MCF 10A (cell line): Measurements from ENCODE around the gene SPOCK1. TPM values are rescaled to one million over a fixed set of nuclear protein-coding genes. Genes with fewer than 3 reads are reported as not detected.

Source experiments
- BruUV-seq: library from RNA; stranded (reverse); fragments of 400-500 nt; replicated peaks from 2 replicates; lab custom pipeline; 2021; lab: Mats Ljungman, UMichigan
- CTCF ChIA-PET: fragments of 300-600 bp; sonication (Branson Sonifier 250); formaldehyde crosslinking; extraction: SDS; loops from one replicate; lab custom pipeline; 2021; ENCODE audit warnings: antibody characterized with exemption, inconsistent platforms; lab: Yijun Ruan, JAX
- POLR2A ChIA-PET: fragments of 300-600, 350-650 bp; sonication (Branson Sonifier 250); formaldehyde crosslinking; extraction: SDS; loops from one replicate; lab custom pipeline; 2020; ENCODE audit warnings: antibody characterized with exemption, inconsistent platforms; lab: Yijun Ruan, JAX
- DNase-seq: peaks from one replicate; pipeline ENCODE4 v3.0.0-alpha.2; 2018; ENCODE audit not compliant: unreplicated experiment
- H3K27ac Mint-ChIP-seq: one replicate; pipeline ENCODE4 v1.8.0; 2022; ENCODE audit warnings: mild to moderate bottlenecking, low read depth, mixed read lengths; ENCODE audit not compliant: unreplicated experiment
- H3K27me3 Mint-ChIP-seq: one replicate; pipeline ENCODE4 v1.8.0; 2022; ENCODE audit warnings: mixed read lengths; ENCODE audit not compliant: insufficient read depth, unreplicated experiment
- H3K36me3 Mint-ChIP-seq: one replicate; pipeline ENCODE4 v1.8.0; 2022; ENCODE audit warnings: mild to moderate bottlenecking, moderate library complexity, mixed read lengths; ENCODE audit not compliant: insufficient read depth, unreplicated experiment
- H3K4me1 Mint-ChIP-seq: one replicate; pipeline ENCODE4 v1.8.0; 2022; ENCODE audit warnings: mixed read lengths; ENCODE audit not compliant: insufficient read depth, unreplicated experiment
- H3K4me3 Mint-ChIP-seq: one replicate; pipeline ENCODE4 v1.8.0; 2022; ENCODE audit warnings: mild to moderate bottlenecking, moderate library complexity, mixed read lengths; ENCODE audit not compliant: unreplicated experiment
- H3K9me3 Mint-ChIP-seq: one replicate; pipeline ENCODE4 v1.8.0; 2022; ENCODE audit warnings: mixed read lengths; ENCODE audit not compliant: unreplicated experiment
- CTCF ChIP-seq: fragments of 200-600 bp; IDR thresholded peaks from one replicate; pipeline ENCODE4 v1.8.0; 2022; ENCODE audit warnings: antibody characterized with exemption, mild to moderate bottlenecking; ENCODE audit not compliant: unreplicated experiment
- intact Hi-C: fragments of 100-400 bp; cut with micrococcal nuclease; formaldehyde crosslinking; loops from 2 replicates; pipeline ENCODE4 v1.14.1; 2022
- total RNA-seq: library from RNA; stranded (reverse); gene quantifications from 2 replicates; pipeline ENCODE4 v1.2.3, GENCODE V29; 2022

SPOCK1 gene
- total RNA-seq, 1 experiment from 2014 or later: 34.3 TPM

GRCh38 chr5:137367951-137368350 lies 131.2 kb downstream of the SPOCK1 start:
- ChIA-PET POLR2A (interaction anchor here (1.5 kb wide), 1 partner anchor 43 kb away, joined by 3 read pairs; no protein-coding TSS in a partner anchor), CTCF (interaction anchor here (0.6 to 1.3 kb wide), 2 partner anchors 9 to 180 kb away, joined by 3 to 5 read pairs; no protein-coding TSS in a partner anchor)
- BruUV-seq: no TSS peak
- H3K27me3 Mint-ChIP-seq: no peaks in the 10 kb centered on the region
- no peaks in the 10 kb centered on the region for H3K9me3 Mint-ChIP-seq
- no peak overlapping the region for H3K4me3 Mint-ChIP-seq
- DNase-seq: no peak
- intact Hi-C loops: no loop called here
- H3K27ac Mint-ChIP-seq: no peak overlapping the region
- peaks cover 10% of the 10 kb centered on the region for H3K4me1 Mint-ChIP-seq
- no peaks in the 10 kb centered on the region for H3K36me3 Mint-ChIP-seq
- no peak for TF ChIP-seq CTCF

GRCh38 chr5:137366526-137366925 lies 132.6 kb downstream of the SPOCK1 start:
- CTCF ChIA-PET: interaction anchor here (0.6 to 1.9 kb wide), 5 partner anchors 10 to 75 kb away, joined by 3 to 11 read pairs (median 4); no protein-coding TSS in a partner anchor
- POLR2A ChIA-PET: interaction anchor here (0.7 kb wide), 1 partner anchor 42 kb away, joined by 3 read pairs; no protein-coding TSS in a partner anchor
- no peaks in the 10 kb centered on the region for H3K9me3 Mint-ChIP-seq
- no peaks in the 10 kb centered on the region for H3K27me3 Mint-ChIP-seq
- H3K4me3 Mint-ChIP-seq: no peak overlapping the region
- no peak for DNase-seq
- no TSS peak for BruUV-seq
- intact Hi-C loops: no loop called here
- H3K36me3 Mint-ChIP-seq: no peaks in the 10 kb centered on the region
- H3K4me1 Mint-ChIP-seq: peaks cover 10% of the 10 kb centered on the region
- TF ChIP-seq CTCF: no peak
- H3K27ac Mint-ChIP-seq: no peak overlapping the region

GRCh38 chr5:137365126-137365865 lies 133.8 kb downstream of the SPOCK1 start:
- H3K4me3 Mint-ChIP-seq: no peak overlapping the region
- H3K9me3 Mint-ChIP-seq: no peaks in the 10 kb centered on the region
- POLR2A ChIA-PET: interaction anchor here (0.6 kb wide), 1 partner anchor 438 kb away, joined by 3 read pairs; no protein-coding TSS in a partner anchor
- H3K4me1 Mint-ChIP-seq: peaks cover 4% of the 10 kb centered on the region
- BruUV-seq: no TSS peak
- no peak overlapping the region for H3K27ac Mint-ChIP-seq
- H3K27me3 Mint-ChIP-seq: no peaks in the 10 kb centered on the region
- DNase-seq: no peak
- CTCF ChIA-PET: interaction anchor here (0.6 to 1.9 kb wide), 8 partner anchors 13 to 304 kb away, joined by 3 to 13 read pairs (median 4); no protein-coding TSS in a partner anchor
- no peaks in the 10 kb centered on the region for H3K36me3 Mint-ChIP-seq
- no peak for TF ChIP-seq CTCF
- intact Hi-C loops: no loop called here

- Mint-ChIP-seq H3K4me1 (no peaks in the 10 kb centered on the region), H3K4me3 (no peak overlapping the region), H3K36me3 (no peaks in the 10 kb centered on the region), H3K27me3 (no peaks in the 10 kb centered on the region), H3K27ac (no peak overlapping the region), H3K9me3 (no peaks in the 10 kb centered on the region)
- no peak for DNase-seq
- intact Hi-C loops: no loop called here
- no peak for TF ChIP-seq CTCF
- POLR2A ChIA-PET: no interaction called here
- CTCF ChIA-PET: interaction anchor here (0.6 to 2.8 kb wide), 4 partner anchors 10 to 224 kb away, joined by 3 to 12 read pairs (median 4); no protein-coding TSS in a partner anchor
- no TSS peak for BruUV-seq
Measured at GRCh38 chr5:137361280-137361679, 137.8 kb downstream of the SPOCK1 start.
